SH-SY5Y (cell line): ENCODE measurements around the gene UBE2F.

ENCODE experiments used
- GATA2 ChIP-seq: IDR thresholded peaks from 2 replicates; pipeline ENCODE4 v1.6.1; 2011; ENCODE audit warnings: mild to moderate bottlenecking, low read depth, low read length
- GATA3 ChIP-seq: IDR thresholded peaks from 2 replicates; pipeline ENCODE4 v1.6.1; 2011; ENCODE audit warnings: low read depth, mild to moderate bottlenecking, low read length, moderate library complexity

GRCh38 chr2:237998530-237998929 lies 31.7 kb downstream of the UBE2F start:
- TF ChIP-seq GATA2 (no peak), GATA3 (no peak)
